A549 treated with DMSO at 1 μM for 4 hours (cell line): ENCODE results near the gene PEX11B. TPM values are rescaled to one million over a fixed set of nuclear protein-coding genes. Genes with fewer than 3 reads are reported as not detected.

Source experiments
- total RNA-seq: library from RNA; stranded (reverse); fragments of 200-300 nt; extraction: Qiagen RNA extraction; gene quantifications from 5 replicates; pipeline ENCODE4 v1.2.3, GENCODE V29; 2022; ENCODE audit warnings: low read depth

Gene PEX11B, protein sequence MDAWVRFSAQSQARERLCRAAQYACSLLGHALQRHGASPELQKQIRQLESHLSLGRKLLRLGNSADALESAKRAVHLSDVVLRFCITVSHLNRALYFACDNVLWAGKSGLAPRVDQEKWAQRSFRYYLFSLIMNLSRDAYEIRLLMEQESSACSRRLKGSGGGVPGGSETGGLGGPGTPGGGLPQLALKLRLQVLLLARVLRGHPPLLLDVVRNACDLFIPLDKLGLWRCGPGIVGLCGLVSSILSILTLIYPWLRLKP
- total RNA-seq: 21.3 to 26.2 TPM (median 23.2 TPM) in 5 replicates

DNA sequence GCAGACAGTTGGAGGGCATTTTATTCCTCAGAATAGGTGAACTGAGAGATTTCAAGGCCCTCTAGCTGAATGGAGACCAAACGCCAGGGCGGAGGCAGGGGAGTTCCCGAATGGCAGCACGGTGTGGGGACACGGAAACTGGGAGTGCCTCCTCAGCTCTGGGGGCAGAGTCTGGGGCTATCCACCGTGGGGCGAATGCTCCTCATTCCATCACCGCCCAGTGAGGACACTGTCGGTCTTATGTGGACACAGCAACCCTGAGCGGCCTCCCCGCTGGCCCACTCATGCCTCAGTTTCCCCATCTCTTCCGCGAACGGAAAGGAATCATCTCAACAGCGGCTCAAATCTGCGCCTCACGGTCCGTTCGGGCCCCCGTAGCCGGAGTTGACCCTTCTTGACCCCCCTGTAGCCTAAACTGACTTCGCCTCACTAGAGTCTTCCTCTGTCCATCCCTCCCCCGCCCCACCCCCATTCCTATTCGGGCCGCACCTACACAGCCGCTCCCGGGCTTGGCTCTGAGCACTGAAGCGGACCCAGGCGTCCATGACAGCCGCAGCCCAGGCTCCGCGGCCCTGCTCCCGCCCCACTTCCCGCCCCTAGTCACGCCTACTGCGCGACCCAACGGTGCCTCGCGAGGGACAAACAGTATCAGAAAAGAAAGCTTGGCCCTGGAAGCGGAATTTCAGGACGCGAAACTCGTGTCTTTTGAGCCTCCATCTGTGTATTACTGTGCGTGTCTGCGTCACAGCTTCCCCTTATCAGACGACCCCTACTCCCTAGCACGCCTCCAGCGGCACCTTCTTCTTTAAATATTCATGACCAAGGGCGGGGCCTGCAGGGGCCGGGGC, at the start of gene PEX11B:
PEX11B (minus strand) TSS at position 574 of the 848 bp plus-strand sequence; CDS start at position 545, 29 bp downstream.

GRCh38 chr1:145964328-145965118, 46.0 kb upstream of the PEX11B start, which contains the start of the genes ANKRD34A and POLR3GL:
Gene ANKRD34A (minus strand): TSS chr1:145964575. CDS start chr1:145961759, 2,816 bp downstream.
Gene POLR3GL (plus strand): TSS chr1:145964690. CDS start chr1:145974866, 10,176 bp downstream.

DNA sequence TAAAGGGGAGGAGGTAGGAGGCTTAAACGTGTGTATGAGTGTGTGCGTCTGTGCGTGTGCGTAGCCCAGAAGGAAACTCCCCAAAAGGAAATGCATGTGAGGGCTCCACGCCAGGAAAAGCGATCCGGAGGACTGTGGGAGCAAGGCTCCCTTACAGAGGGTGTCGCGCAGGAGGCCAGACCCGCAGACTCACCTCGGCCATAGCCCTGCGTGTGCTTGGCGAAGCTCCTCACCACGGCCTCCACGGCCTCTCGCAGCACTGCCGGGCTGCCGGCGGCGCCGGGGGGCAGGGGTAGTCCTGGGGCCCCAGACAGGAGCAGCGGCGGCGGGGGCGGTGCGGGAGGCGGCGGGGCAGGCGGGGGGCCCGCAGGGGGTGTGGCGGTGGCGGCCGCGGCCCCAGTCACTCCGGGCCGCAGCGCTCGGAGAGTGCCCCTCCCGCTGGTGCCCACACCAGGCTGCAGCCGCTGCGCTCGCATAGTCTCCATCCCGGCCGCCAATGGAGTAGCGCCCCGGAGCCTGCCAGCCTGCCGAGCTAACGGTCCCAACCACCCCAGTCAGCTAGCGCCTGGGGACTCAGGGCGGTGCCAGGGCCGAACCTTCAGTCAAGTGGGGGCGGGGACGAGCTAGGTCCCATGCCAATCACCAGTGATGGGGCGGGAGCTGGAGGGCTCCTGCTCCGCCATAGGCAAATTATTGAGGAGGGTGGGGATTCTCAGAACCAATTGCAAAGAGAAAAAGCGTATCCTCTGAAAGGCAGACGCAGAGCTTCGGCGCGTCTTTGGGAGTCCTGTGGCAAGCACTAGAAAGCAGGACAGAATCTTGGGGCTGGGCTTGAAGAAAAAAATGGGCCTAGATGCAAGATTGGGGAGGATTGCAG, 39.2 kb upstream of the PEX11B start, which contains the start of gene LIX1L:
LIX1L (minus strand) TSS at position 575 of the 877 bp plus-strand sequence; CDS start at position 485, 90 bp downstream.

GRCh38 chr1:145927063-145927886, 8.8 kb upstream of the PEX11B start, which contains the start of gene RBM8A:
Gene RBM8A (minus strand): TSS chr1:145927484. CDS start chr1:145927426, 58 bp downstream.

GRCh38 chr1:145885738-145886287, 32.7 kb downstream of the PEX11B start, which contains the start of gene ANKRD35:
Gene ANKRD35 (minus strand): TSS chr1:145885866. CDS start chr1:145885758, 108 bp downstream.

Other genes with a start within 250 kb of the PEX11B start
- gene PDZK1, start 211.3 kb downstream of the PEX11B start, total RNA-seq: 0.56 to 1.0 TPM (median 0.70 TPM) in 5 replicates
- gene CD160, start 199.2 kb downstream of the PEX11B start, total RNA-seq: not detected in 5 replicates
- gene RNF115, start 94.6 kb downstream of the PEX11B start, total RNA-seq: 7.6 to 13.2 TPM (median 11.4 TPM) in 5 replicates
- gene POLR3C, start 94.5 kb downstream of the PEX11B start, total RNA-seq: 35.1 to 37.2 TPM (median 36.4 TPM) in 5 replicates
- gene NUDT17, start 73.1 kb downstream of the PEX11B start, total RNA-seq: 4.9 to 6.5 TPM (median 5.8 TPM) in 5 replicates
- gene PIAS3, start 59.6 kb downstream of the PEX11B start, total RNA-seq: 21.7 to 28.0 TPM (median 24.6 TPM) in 5 replicates
- gene ANKRD35, start 32.9 kb downstream of the PEX11B start, total RNA-seq: not detected in 5 replicates
- 0.29 to 0.37 TPM (median 0.36 TPM) in 5 replicates for gene ITGA10, start 8.7 kb downstream of the PEX11B start, total RNA-seq
- gene RBM8A, start 8.8 kb upstream of the PEX11B start, total RNA-seq: 184 to 223 TPM (median 198 TPM) in 5 replicates
- 8.6 to 10.5 TPM (median 9.9 TPM) in 5 replicates for gene LIX1L, start 39.3 kb upstream of the PEX11B start, total RNA-seq
- gene ANKRD34A, start 45.9 kb upstream of the PEX11B start, total RNA-seq: 0.17 to 0.69 TPM (median 0.23 TPM) in 5 replicates
- gene POLR3GL, start 46.0 kb upstream of the PEX11B start, total RNA-seq: 9.0 to 9.6 TPM (median 9.2 TPM) in 5 replicates
- gene TXNIP, start 77.9 kb upstream of the PEX11B start, total RNA-seq: 0.11 to 0.26 TPM (median 0.13 TPM) in 5 replicates
- gene HJV, start 103.0 kb upstream of the PEX11B start, total RNA-seq: not detected in 5 replicates
- 0.55 to 0.76 TPM (median 0.61 TPM) in 5 replicates for gene NBPF10, start 226.1 kb upstream of the PEX11B start, total RNA-seq